Mesothelial cell of epicardium (in vitro differentiated cells): ENCODE results near the gene SLC25A1. TPM values are rescaled to one million over a fixed set of nuclear protein-coding genes. Genes with fewer than 3 reads are reported as not detected.

ENCODE experiments used
- DNase-seq, 2 experiments: peaks; one replicate each; pipeline ENCODE4 v3.0.0; 2021; ENCODE audit warnings: low spot score in 2 of 2; ENCODE audit not compliant: unreplicated experiment in 2 of 2
- H3K27ac Mint-ChIP-seq: 2 replicates; pipeline ENCODE4 v1.8.0; 2021; ENCODE audit warnings: mixed read lengths
- H3K27me3 Mint-ChIP-seq: 2 replicates; pipeline ENCODE4 v1.8.0; 2021; ENCODE audit warnings: low read depth, mixed read lengths
- H3K36me3 Mint-ChIP-seq: 2 replicates; pipeline ENCODE4 v1.8.0; 2021; ENCODE audit warnings: mixed read lengths
- H3K4me1 Mint-ChIP-seq: 2 replicates; pipeline ENCODE4 v1.8.0; 2021; ENCODE audit warnings: mixed read lengths
- H3K4me3 Mint-ChIP-seq: 2 replicates; pipeline ENCODE4 v1.8.0; 2021; ENCODE audit warnings: mild to moderate bottlenecking, moderate library complexity, mixed read lengths
- H3K9me3 Mint-ChIP-seq: 2 replicates; pipeline ENCODE4 v1.8.0; 2021; ENCODE audit warnings: mixed read lengths
- total RNA-seq: library from RNA; stranded (reverse); gene quantifications from 3 replicates; pipeline ENCODE4 v1.2.1, GENCODE V29; 2021
- TF ChIP-seq, protein P1 (sequence below): fragments of 200-600 bp; sonication (generic); IDR thresholded peaks from one replicate; pipeline ENCODE4 v1.5.0; 2021; ENCODE audit warnings: antibody characterized with exemption; ENCODE audit not compliant: unreplicated experiment

Gene SLC25A1
- total RNA-seq, 1 donor from 2014 or later = 73.6 TPM

GRCh38 chr22:19182472-19183157 is 4.1 kb upstream of the SLC25A1 start:
- TF ChIP-seq, protein P1, sequence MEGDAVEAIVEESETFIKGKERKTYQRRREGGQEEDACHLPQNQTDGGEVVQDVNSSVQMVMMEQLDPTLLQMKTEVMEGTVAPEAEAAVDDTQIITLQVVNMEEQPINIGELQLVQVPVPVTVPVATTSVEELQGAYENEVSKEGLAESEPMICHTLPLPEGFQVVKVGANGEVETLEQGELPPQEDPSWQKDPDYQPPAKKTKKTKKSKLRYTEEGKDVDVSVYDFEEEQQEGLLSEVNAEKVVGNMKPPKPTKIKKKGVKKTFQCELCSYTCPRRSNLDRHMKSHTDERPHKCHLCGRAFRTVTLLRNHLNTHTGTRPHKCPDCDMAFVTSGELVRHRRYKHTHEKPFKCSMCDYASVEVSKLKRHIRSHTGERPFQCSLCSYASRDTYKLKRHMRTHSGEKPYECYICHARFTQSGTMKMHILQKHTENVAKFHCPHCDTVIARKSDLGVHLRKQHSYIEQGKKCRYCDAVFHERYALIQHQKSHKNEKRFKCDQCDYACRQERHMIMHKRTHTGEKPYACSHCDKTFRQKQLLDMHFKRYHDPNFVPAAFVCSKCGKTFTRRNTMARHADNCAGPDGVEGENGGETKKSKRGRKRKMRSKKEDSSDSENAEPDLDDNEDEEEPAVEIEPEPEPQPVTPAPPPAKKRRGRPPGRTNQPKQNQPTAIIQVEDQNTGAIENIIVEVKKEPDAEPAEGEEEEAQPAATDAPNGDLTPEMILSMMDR = no peak
- H3K4me1 Mint-ChIP-seq = peaks cover 6% of the 10 kb centered on the region
- no peak overlapping the region for H3K4me3 Mint-ChIP-seq
- no peak for DNase-seq
- H3K9me3 Mint-ChIP-seq = no peaks in the 10 kb centered on the region
- no peak overlapping the region for H3K27ac Mint-ChIP-seq
- H3K36me3 Mint-ChIP-seq = no peaks in the 10 kb centered on the region
- no peaks in the 10 kb centered on the region for H3K27me3 Mint-ChIP-seq

DNA sequence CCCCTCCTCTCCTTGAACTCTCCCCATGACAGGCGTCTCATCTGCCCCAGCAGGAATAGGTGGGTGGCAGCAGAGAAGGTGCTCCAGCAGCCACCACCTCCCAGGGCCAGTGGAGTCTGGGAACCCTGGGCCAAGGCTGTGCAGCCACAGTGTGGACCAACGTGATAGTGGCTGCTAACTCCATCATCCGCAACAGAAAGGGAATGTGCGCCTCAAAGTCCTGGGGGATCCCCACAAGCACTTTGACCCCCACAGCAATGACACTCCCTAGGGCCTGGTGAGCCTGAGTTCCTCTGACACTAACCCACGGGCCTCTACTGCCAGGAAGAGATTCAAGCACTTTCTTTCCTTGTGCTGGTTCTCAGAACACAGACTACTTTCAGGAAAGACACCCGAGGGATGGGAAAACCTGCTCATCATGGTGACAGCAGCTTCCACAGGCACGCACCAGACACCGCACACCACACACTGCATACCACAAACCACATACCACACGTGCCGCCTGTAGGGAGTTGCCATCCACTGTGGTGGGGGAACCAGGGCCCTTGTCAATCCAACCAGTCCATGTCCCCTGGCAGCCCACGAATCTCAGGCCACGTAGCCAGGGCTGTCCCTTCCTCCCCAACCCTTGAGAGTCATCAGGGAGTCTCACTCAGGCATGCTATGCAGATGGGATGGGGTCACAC is 3.4 kb upstream of the SLC25A1 start:
- Mint-ChIP-seq H3K36me3 (no peaks in the 10 kb centered on the region), H3K4me1 (peaks cover 10% of the 10 kb centered on the region), H3K27me3 (no peaks in the 10 kb centered on the region), H3K4me3 (no peak overlapping the region), H3K27ac (peak overlapping the region; percentile 61), H3K9me3 (no peaks in the 10 kb centered on the region)
- no peak for DNase-seq
- TF ChIP-seq, protein P1 = no peak

DNA sequence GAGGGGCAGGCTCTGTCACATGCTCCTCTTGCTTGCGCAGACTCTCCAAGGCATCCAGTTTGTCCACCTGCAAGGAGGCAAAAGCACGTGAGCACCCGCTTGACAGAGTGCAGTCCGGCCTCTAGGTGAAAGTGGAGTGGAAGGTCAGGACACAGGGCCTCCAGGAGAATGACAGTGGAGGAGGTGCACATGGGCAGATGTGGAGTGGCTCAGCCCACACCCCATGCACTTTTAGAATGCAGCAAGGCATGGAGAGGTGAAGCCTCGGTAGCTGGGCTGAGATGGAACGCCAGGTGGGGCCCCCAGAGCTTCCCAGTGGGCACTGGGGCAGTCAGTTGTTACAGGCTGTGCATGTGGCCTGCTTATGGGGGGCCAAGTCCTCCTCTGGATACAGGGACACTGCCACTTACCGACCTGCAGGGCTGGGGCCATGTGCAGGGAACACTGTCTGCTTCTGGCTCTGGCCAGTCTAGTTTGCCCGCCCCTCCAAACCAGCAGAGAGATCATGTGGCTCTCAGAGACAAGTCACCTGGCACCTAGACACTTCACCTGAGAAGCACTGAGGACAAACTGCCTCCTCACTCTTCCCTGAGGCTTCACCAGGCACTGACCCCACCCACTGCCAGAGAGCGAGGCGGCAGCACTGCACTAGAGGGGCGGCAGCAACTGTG is 2.3 kb upstream of the SLC25A1 start:
- TF ChIP-seq, protein P1 = no peak
- Mint-ChIP-seq H3K4me3 (no peak overlapping the region), H3K27ac (peak overlapping the region; percentile 5), H3K36me3 (no peaks in the 10 kb centered on the region), H3K9me3 (no peaks in the 10 kb centered on the region), H3K27me3 (no peaks in the 10 kb centered on the region), H3K4me1 (peaks cover 14% of the 10 kb centered on the region)
- DNase-seq = no peak

DNA sequence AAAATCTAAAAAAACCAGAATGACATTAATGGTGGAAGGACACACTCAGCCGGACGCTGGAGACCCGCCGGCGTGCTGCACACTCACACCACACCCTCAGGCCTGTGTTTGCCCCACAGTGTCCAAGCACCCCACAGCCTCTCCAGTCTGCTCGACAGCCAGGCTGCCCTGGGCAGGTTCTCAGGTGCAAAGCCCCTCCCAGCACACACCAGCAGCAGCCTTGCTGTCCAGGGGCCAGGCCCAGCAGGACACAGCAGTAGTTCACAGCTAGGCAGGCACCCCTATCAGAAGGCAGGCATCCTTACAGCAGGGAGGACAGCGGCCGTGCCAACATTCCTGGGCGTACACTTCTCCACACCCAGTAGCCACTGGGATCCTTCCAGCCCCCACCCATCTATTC is 1.7 kb upstream of the SLC25A1 start:
- Mint-ChIP-seq H3K4me3 (no peak overlapping the region), H3K4me1 (peaks cover 14% of the 10 kb centered on the region), H3K9me3 (no peaks in the 10 kb centered on the region), H3K27me3 (no peaks in the 10 kb centered on the region), H3K27ac (no peak overlapping the region), H3K36me3 (no peaks in the 10 kb centered on the region)
- TF ChIP-seq, protein P1 = no peak
- no peak for DNase-seq

- peak in 1 of 2 experiments; percentile 70 for DNase-seq
- Mint-ChIP-seq H3K4me3 (peak overlapping the region; percentile 73), H3K27ac (peak overlapping the region; percentile 88), H3K36me3 (no peaks in the 10 kb centered on the region), H3K27me3 (no peaks in the 10 kb centered on the region), H3K4me1 (peaks cover 10% of the 10 kb centered on the region), H3K9me3 (no peaks in the 10 kb centered on the region)
- TF ChIP-seq, protein P1 = peak; percentile 43
Observed at GRCh38 chr22:19179497-19180048, 1.0 kb upstream of the SLC25A1 start.
